NCI-H345 treated with DMSO at 0.1 percent for 48 hours (cell line): ENCODE measurements around the gene KCNJ6.
"Not testable (repeated sequence)": the region's sequence is repeated elsewhere in the genome, so short reads cannot be mapped to it uniquely, and the experiment has no call there.

Source experiments
- DNase-seq: peaks from one replicate; lab custom pipeline; 2025; ENCODE audit not compliant: unreplicated experiment; lab: John Stamatoyannopoulos, UW

Gene KCNJ6

GRCh38 chr21:37916310-37917051 is at the start of gene KCNJ6:
Gene KCNJ6 (minus strand): TSS chr21:37916457. CDS start chr21:37840682, 75,775 bp downstream.
- DNase-seq, result peak; percentile 31

GRCh38 chr21:37965088-37965805 is 49.0 kb upstream of the KCNJ6 start:
- no peak for DNase-seq

- DNase-seq, result no peak
Observed at GRCh38 chr21:37958537-37958936, 42.3 kb upstream of the KCNJ6 start.

GRCh38 chr21:37956772-37957171 is 40.5 kb upstream of the KCNJ6 start:
- no peak for DNase-seq

GRCh38 chr21:37945036-37945435 is 28.8 kb upstream of the KCNJ6 start:
- no peak for DNase-seq

GRCh38 chr21:37944496-37944895 is 28.2 kb upstream of the KCNJ6 start:
- DNase-seq, result no peak

- DNase-seq, result no peak
Observed at GRCh38 chr21:37940691-37941090, 24.4 kb upstream of the KCNJ6 start.

- no peak for DNase-seq
Observed at GRCh38 chr21:37939838-37940237, 23.6 kb upstream of the KCNJ6 start.

GRCh38 chr21:37939251-37939650 is 23.0 kb upstream of the KCNJ6 start:
- DNase-seq, result no peak

- no peak for DNase-seq
Observed at GRCh38 chr21:37937668-37938067, 21.4 kb upstream of the KCNJ6 start.

GRCh38 chr21:37936010-37936785 is 19.9 kb upstream of the KCNJ6 start:
- DNase-seq, result no peak

GRCh38 chr21:37932936-37933335 is 16.7 kb upstream of the KCNJ6 start:
- no peak for DNase-seq

GRCh38 chr21:37927711-37928110 is 11.5 kb upstream of the KCNJ6 start:
- DNase-seq, result no peak

GRCh38 chr21:37921091-37921490 is 4.8 kb upstream of the KCNJ6 start:
- DNase-seq, result no peak

GRCh38 chr21:37920302-37920701 is 4.0 kb upstream of the KCNJ6 start:
- DNase-seq, result not testable (repeated sequence)

GRCh38 chr21:37917612-37918011 is 1.4 kb upstream of the KCNJ6 start:
- no peak for DNase-seq

GRCh38 chr21:37915941-37916309 is 332 bp downstream of the KCNJ6 start:
- no peak for DNase-seq

- peak; percentile 13 for DNase-seq
Observed at GRCh38 chr21:37915497-37915911, 753 bp downstream of the KCNJ6 start.

GRCh38 chr21:37912616-37913015 is 3.6 kb downstream of the KCNJ6 start:
- DNase-seq, result no peak

- no peak for DNase-seq
Observed at GRCh38 chr21:37909936-37910335, 6.3 kb downstream of the KCNJ6 start.

GRCh38 chr21:37908691-37909090 is 7.6 kb downstream of the KCNJ6 start:
- no peak for DNase-seq

GRCh38 chr21:37907076-37907475 is 9.2 kb downstream of the KCNJ6 start:
- no peak for DNase-seq
